K562 (cell line): Measurements from ENCODE around the gene PRKAG2. TPM values are rescaled to one million over a fixed set of nuclear protein-coding genes. Genes with fewer than 3 reads are reported as not detected.

ENCODE experiments used
- BCOR ChIP-seq: fragments of 450-650 bp; IDR thresholded peaks from 2 replicates; pipeline ENCODE4 v1.6.1; 2016
- CBX3 ChIP-seq, 2 experiments: IDR thresholded peaks; 1 replicate in 1 of 2; 2 replicates in 1 of 2; pipeline ENCODE4 v1.6.1; 2012; ENCODE audit warnings: inconsistent platforms in 2 of 2, low read length in 2 of 2, borderline replicate concordance in 1 of 2, control low read depth in 1 of 2
- E2F8 ChIP-seq: fragments of 450-650 bp; IDR thresholded peaks from 2 replicates; pipeline ENCODE4 v1.7.1; 2018; ENCODE audit warnings: mild to moderate bottlenecking, low read depth; ENCODE audit not compliant: partially characterized antibody
- ELF2 ChIP-seq: fragments of 250-450 bp; sonication (Bioruptor Pico); IDR thresholded peaks from 2 replicates; pipeline ENCODE4 v1.5.0; 2021; ENCODE audit warnings: mild to moderate bottlenecking
- EP300 ChIP-seq: IDR thresholded peaks from 2 replicates; pipeline ENCODE4 v1.6.1; 2012; ENCODE audit warnings: low read length, improper control_type of control experiment
- FOXP1 ChIP-seq: sonication (generic); formaldehyde crosslinking; IDR thresholded peaks from 2 replicates; pipeline ENCODE4 v1.8.0; 2022; ENCODE audit warnings: mild to moderate bottlenecking, missing genetic modification reagents
- HNRNPK ChIP-seq: fragments of 200-400 bp; formaldehyde crosslinking; IDR thresholded peaks from one replicate; pipeline ENCODE4 v1.6.1; 2018; ENCODE audit warnings: mild to moderate bottlenecking, low read depth, low read length; ENCODE audit not compliant: poor library complexity, severe bottlenecking
- HNRNPUL1 ChIP-seq: fragments of 200-400 bp; formaldehyde crosslinking; IDR thresholded peaks from 2 replicates; pipeline ENCODE4 v1.6.1; 2017; ENCODE audit warnings: low read length
- ILF3 ChIP-seq: fragments of 450-650 bp; IDR thresholded peaks from 2 replicates; pipeline ENCODE4 v1.6.1; 2018; ENCODE audit warnings: antibody characterized with exemption, mild to moderate bottlenecking, moderate library complexity, borderline replicate concordance
- MTF1 ChIP-seq: fragments of 250-450 bp; sonication (Bioruptor Pico); IDR thresholded peaks from 2 replicates; pipeline ENCODE4 v1.9.0; 2021; ENCODE audit warnings: moderate library complexity, mild to moderate bottlenecking, inconsistent platforms, borderline replicate concordance
- SAFB ChIP-seq: fragments of 200-400 bp; formaldehyde crosslinking; IDR thresholded peaks from 2 replicates; pipeline ENCODE4 v1.6.1; 2017; ENCODE audit warnings: low read depth, low read length, borderline replicate concordance
- XRCC5 ChIP-seq: fragments of 200-400 bp; formaldehyde crosslinking; IDR thresholded peaks from 2 replicates; pipeline ENCODE4 v1.6.1; 2017; ENCODE audit warnings: low read depth, mild to moderate bottlenecking, low read length
- polyA plus RNA-seq, 8 experiments: library from polyadenylated mRNA; depleted of rRNA in 4 of 8; stranded (reverse) in 5 of 8; unstranded in 3 of 8; fragments of >200 nt; fragmentation: Nextera tagmentation in 2 of 8; fragmentation: Illumina TruSeq in 1 of 8; extraction: Ambion mirVana in 2 of 8; extraction: Trizol in 1 of 8; gene quantifications; 2 replicates each; pipeline versions ENCODE4 v1.2.1 to v1.2.3, GENCODE V29; 2011 to 2014; ENCODE audit warnings: inconsistent platforms in 1 of 8, missing spikeins in 1 of 8
- total RNA-seq, 7 experiments: library from RNA; depleted of rRNA in 6 of 7; stranded (reverse); fragments of >200 nt in 6 of 7; fragmentation: Illumina TruSeq in 2 of 7; extraction: Trizol in 2 of 7; gene quantifications; 2 replicates each; pipeline versions ENCODE4 v1.2.1 to v1.2.3, GENCODE V29; 2011 to 2021; ENCODE audit warnings: low replicate concordance in 1 of 7

Gene PRKAG2
- total and polyA plus RNA-seq, 9 of the 15 experiments (the other 6 are each of a cell fraction or from before 2014, with no cell fraction given), result 0.99 to 5.6 (median 3.3) TPM

- TF ChIP-seq FOXP1, result no peak
- no peak for TF ChIP-seq BCOR
- no peak for TF ChIP-seq SAFB
- TF ChIP-seq CBX3 (IDR thresholded peaks at IDR 0.05; ENCODE audit: borderline replicate concordance in 1 of 2, low read length in 2 of 2), result no peak
- TF ChIP-seq HNRNPK, result no peak
- TF ChIP-seq EP300, result no peak
- no peak for TF ChIP-seq ILF3
- TF ChIP-seq XRCC5, result no peak
- TF ChIP-seq ELF2, result no peak
- no peak for TF ChIP-seq E2F8
- no peak for TF ChIP-seq HNRNPUL1
- TF ChIP-seq MTF1 (CRISPR knock-in tag), result no peak
These were observed 120.0 kb downstream of the PRKAG2 start (continued) for GRCh38 chr7:151756866-151757265.
